GM21825 (cell line): ENCODE results near the gene DHRS1.
"Not testable (repeated sequence)": the region's sequence is repeated elsewhere in the genome, so short reads cannot be mapped to it uniquely, and the experiment has no call there.

Experiments used
- ATAC-seq: cut with Tn5 transposase; IDR thresholded peaks from one replicate; pipeline ENCODE4 v1.9.1; 2021; ENCODE audit warnings: mild to moderate bottlenecking, moderate library complexity; ENCODE audit not compliant: unreplicated experiment

DHRS1 gene

GRCh38 chr14:24329073-24329663 lies 29.6 kb upstream of the DHRS1 start:
- ATAC-seq = no peak

GRCh38 chr14:24327914-24328313 lies 28.3 kb upstream of the DHRS1 start:
- ATAC-seq = not testable (repeated sequence)

DNA sequence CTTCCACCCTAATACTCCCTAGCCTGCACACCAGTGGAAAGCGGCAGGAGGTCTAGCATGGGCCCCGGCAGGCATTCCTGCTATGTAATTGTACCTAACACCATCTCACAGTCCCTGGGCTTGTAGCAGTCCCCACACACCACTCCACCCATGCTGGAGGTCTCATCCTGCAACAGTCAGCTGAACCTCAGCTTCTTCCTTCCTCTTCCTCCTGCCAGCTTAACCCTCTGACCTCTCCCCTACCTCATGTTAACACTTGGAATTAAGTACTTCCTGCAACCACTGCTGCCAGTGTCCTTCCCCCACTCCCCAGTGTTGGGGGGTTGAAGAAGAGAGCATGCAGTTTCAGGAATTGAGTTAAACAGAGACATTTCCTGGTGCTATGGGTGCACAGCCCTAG lies 27.7 kb upstream of the DHRS1 start:
- no peak for ATAC-seq

- no peak for ATAC-seq
These were observed 26.4 kb upstream of the DHRS1 start for GRCh38 chr14:24325963-24326362.

GRCh38 chr14:24325041-24325530 lies 25.5 kb upstream of the DHRS1 start:
- no peak for ATAC-seq

DNA sequence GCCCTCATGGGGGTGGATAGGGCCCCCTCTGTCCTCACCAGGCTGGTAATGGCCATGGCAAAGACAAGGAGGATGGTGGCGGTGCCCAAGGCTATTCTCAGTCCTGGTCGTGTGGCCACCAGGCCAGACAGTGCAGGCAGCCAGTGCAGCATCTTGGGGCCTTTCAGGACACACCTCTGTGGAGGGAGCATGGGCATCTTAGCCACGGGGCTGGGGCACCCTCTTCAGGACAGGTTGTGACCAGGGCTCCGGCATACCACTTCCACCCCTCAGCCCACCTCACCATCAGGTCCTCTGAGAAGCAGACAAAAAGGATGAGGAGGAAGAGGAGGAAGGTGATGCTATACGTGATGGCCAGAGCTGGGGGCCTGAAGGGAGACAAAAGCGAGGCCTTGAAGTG lies 24.4 kb upstream of the DHRS1 start:
- no peak for ATAC-seq

DNA sequence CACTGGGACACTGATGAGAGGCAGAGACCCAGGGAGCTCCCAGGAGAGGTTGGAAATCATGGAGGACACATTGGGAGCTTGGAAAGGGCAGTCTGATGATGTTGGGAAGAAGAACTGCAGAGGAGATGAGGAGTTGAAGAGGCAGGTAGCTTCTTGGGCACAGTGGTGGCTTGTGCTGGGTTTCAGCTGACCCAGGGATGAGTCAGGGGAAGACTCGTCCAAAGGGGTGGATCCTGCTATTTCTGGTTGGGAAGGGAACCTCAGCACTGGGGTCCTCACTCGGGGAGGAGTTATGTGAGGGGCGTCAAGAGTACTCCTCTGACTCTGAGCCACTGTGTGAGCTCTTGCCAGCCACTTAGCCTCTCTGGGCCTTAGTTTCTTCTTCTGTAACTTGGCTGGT lies 23.8 kb upstream of the DHRS1 start:
- no peak for ATAC-seq

- no peak for ATAC-seq
These were observed 23.1 kb upstream of the DHRS1 start for GRCh38 chr14:24322672-24323071.

DNA sequence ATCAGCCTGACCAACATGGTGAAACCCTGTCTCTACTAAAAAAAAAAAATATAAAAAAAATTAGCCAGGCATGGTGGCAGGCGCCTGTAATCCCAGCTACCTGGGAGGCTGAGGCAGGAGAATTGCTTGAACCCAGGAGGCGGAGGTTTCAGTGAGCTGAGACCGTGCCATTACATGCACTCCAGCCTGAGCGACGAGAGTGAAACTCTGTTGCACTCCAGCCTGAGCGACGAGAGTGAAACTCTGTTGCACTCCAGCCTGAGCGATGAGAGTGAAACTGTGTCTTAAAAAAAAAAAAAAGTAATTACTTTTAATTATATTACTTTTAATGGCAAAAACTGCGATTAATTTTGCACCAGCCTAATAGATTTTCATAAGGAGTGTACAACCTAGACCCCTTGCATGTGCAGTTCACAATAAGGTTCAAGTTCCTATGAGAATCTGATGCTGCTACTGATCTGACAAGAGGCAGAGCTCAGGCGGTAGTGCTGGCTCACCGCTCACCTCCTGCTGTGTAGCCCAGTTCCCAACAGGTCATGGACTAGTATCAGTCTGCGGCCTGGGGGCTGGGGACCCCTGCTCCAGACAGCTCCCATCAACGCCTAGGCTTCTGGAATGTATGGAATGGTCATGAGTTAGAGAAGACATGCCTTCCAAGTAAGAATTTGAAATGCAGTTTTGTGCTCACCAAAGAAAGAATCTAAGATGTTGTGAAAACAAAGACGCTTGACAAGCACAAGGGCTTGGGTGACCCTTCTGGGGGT lies 21.8 kb upstream of the DHRS1 start:
- ATAC-seq = no peak

GRCh38 chr14:24317141-24317928 lies 17.8 kb upstream of the DHRS1 start:
- no peak for ATAC-seq

DNA sequence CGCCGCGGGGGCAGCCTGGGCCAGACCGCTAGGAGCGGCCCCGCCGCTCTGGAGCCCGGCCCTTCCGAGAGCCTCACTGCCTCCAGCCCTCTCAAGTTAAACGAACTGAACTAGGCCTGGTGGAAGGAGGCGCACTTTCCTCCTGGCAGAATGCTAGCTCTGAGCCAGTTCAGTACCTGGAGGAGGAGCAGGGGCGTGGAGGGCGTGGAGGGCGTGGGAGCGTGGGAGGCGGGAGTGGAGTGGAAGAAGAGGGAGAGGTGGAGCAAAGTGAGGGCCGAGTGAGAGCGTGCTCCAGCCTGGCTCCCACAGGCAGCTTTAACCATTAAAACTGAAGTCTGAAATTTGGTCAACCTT lies 17.0 kb upstream of the DHRS1 start:
- no peak for ATAC-seq

DNA sequence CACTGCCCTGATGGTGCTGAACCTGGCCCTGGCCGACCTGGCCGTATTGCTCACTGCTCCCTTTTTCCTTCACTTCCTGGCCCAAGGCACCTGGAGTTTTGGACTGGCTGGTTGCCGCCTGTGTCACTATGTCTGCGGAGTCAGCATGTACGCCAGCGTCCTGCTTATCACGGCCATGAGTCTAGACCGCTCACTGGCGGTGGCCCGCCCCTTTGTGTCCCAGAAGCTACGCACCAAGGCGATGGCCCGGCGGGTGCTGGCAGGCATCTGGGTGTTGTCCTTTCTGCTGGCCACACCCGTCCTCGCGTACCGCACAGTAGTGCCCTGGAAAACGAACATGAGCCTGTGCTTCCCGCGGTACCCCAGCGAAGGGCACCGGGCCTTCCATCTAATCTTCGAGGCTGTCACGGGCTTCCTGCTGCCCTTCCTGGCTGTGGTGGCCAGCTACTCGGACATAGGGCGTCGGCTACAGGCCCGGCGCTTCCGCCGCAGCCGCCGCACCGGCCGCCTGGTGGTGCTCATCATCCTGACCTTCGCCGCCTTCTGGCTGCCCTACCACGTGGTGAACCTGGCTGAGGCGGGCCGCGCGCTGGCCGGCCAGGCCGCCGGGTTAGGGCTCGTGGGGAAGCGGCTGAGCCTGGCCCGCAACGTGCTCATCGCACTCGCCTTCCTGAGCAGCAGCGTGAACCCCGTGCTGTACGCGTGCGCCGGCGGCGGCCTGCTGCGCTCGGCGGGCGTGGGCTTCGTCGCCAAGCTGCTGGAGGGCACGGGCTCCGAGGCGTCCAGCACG lies 16.4 kb upstream of the DHRS1 start:
- ATAC-seq = no peak

DNA sequence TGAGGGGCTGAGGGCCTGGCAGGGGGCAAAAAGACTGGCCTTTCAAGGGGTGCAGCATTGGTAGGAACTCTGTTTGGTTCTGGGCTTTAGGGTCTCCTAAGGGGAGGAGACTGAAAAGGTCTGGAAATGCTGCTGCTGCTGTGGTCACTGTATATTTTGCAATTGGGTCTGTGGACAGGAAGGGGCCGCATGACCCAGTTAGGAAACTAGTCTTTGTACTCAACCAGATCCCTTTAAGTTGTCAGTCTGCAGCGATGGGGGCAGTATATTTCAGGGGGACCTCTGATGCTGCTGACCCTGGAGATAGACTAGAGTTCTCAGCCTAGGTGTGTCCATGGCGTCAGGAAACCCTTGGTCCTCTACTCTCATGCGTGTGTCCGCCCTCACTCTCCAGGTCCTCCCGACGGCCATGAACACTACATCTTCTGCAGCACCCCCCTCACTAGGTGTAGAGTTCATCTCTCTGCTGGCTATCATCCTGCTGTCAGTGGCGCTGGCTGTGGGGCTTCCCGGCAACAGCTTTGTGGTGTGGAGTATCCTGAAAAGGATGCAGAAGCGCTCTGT lies 15.7 kb upstream of the DHRS1 start:
- ATAC-seq = no peak

DNA sequence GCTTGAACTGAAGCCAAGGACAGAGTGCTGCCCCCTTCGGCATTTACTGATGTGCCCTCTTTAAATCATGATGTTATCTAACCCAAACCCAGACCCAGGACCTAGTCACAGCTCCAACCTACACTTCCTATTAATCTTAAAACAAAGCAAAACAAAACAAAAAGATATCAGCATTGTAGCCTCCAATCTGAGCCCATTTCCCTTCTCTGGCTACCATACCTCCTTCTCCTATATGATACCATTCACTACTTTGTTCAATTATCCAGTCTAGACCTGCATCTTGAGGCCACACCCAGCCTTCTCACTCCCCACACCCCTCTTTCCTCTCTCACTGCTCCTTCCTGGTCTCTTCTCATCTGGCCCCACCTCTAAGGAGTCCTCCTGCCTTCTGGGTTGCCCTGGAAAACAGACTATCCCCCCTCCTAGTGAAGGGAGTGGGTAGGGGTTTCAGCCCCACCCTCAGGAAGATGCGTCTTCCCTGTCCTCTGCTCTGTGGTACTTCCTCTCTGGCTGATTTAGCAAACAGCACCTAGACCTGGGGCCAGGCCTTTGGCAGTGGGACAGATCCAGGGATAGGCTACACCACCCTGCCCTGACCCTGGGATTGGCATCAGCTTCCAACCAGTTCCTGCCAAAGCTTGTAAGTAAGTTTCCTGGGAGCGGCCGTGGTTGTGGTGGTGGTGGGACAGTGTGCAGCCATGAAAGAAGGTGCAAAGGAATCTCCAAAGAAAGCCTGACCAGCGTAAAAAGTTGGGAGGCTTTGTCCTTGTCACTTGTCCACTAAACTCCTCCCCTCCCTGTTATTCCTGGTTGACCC lies 15.0 kb upstream of the DHRS1 start:
- ATAC-seq = no peak

- ATAC-seq = no peak
These were observed 14.3 kb upstream of the DHRS1 start for GRCh38 chr14:24313913-24314312.

DNA sequence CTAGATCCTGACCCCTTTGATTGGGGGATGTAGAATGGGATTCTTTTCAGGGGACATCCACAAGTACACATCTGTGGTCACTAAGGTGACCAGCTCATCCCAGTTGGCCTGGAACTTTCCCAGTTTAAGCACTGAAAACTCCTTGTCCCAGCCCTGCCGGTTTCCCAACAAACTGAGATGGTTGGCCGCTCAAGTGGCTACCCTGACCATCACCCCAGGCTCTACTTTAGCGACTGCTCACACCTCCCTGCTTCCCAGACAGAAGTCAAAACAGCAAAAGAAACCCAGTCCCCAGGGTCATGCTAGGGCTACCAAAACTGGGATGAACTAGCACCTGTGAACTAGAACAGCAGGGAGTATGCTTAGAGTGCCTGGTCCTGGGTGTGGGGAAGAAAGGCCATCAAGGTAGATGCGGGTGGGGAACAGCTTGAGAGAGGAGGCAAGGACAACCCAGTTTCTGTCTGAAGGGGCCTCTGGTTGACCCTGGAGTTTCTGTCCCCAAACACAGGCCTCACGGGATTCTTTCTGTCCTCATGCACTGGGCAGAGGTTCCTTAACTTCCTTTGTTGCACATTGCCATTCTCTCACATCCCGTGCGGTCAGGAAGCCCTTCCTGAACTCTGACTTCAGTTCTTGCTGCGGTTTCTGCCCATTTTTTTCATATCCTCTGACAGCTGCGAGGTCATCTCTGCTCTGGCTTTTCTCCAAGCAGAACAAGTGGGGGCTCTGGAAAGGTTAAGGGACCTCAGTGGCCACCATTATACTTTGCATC lies 13.3 kb upstream of the DHRS1 start:
- ATAC-seq = no peak

DNA sequence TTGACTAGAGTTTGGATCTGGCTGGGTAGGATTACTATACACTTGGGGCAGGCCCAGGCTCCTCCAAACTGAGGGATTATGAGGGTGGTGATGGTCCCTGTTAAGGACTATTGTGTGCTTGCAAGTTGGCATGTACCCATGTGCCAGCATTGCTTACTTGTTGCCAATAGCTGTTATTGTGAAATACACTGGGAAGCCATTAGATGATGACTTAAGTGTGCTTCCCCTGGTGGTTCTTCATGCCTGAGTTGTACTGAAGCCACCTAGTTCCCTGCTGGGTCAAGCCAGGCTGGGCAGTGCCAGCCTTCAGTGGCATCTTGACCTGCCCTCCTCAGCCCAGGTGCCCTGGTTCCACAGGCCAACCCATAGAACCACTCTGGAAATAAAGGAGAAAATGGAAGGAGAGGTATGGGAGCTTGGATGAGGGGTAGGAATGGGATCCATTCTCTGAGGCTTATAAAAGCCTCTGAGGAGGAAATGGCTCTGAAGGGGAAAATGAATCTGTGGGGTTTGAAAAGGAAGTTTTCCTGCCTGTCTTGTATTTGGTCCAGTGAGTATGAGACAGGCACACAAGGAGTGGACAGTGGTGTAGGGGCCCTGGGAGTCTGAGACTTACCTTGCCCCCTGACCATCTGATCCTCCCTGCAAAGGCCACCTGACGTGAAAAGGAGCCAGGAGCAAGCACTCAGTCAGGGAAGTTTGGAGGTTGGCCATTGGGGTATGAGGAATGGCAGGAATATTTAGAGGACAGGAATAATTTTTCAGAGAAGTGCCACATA lies 12.4 kb upstream of the DHRS1 start:
- ATAC-seq = no peak
